ENCODE data around the gene SLCO2B1.

SLCO2B1 gene

GRCh38 chr11:75147875-75148263, 3.0 kb upstream of the SLCO2B1 start:
- no peak overlapping the region for H3K4me3 ChIP-seq (ENCODE audit: severe bottlenecking)
- no peaks in the 10 kb centered on the region for H3K27me3 ChIP-seq (ENCODE audit: insufficient read depth, poor library complexity, severe bottlenecking)
- DNase-seq (ENCODE audit: low spot score) (no peak), ATAC-seq (ENCODE audit: low read depth) (no peak)
- peaks cover 7% of the 10 kb centered on the region for H3K4me1 ChIP-seq (ENCODE audit: insufficient read depth, poor library complexity, severe bottlenecking)
- no peaks in the 10 kb centered on the region for H3K36me3 ChIP-seq (ENCODE audit: low read depth)
- TF ChIP-seq, protein P1, sequence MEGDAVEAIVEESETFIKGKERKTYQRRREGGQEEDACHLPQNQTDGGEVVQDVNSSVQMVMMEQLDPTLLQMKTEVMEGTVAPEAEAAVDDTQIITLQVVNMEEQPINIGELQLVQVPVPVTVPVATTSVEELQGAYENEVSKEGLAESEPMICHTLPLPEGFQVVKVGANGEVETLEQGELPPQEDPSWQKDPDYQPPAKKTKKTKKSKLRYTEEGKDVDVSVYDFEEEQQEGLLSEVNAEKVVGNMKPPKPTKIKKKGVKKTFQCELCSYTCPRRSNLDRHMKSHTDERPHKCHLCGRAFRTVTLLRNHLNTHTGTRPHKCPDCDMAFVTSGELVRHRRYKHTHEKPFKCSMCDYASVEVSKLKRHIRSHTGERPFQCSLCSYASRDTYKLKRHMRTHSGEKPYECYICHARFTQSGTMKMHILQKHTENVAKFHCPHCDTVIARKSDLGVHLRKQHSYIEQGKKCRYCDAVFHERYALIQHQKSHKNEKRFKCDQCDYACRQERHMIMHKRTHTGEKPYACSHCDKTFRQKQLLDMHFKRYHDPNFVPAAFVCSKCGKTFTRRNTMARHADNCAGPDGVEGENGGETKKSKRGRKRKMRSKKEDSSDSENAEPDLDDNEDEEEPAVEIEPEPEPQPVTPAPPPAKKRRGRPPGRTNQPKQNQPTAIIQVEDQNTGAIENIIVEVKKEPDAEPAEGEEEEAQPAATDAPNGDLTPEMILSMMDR (IDR thresholded peaks at IDR 0.05; ENCODE audit: poor library complexity, severe bottlenecking) = no peak
- H3K9me3 ChIP-seq (ENCODE audit: severe bottlenecking) = no peaks in the 10 kb centered on the region
- no peak overlapping the region for H3K27ac ChIP-seq (ENCODE audit: poor library complexity, severe bottlenecking)

DNA sequence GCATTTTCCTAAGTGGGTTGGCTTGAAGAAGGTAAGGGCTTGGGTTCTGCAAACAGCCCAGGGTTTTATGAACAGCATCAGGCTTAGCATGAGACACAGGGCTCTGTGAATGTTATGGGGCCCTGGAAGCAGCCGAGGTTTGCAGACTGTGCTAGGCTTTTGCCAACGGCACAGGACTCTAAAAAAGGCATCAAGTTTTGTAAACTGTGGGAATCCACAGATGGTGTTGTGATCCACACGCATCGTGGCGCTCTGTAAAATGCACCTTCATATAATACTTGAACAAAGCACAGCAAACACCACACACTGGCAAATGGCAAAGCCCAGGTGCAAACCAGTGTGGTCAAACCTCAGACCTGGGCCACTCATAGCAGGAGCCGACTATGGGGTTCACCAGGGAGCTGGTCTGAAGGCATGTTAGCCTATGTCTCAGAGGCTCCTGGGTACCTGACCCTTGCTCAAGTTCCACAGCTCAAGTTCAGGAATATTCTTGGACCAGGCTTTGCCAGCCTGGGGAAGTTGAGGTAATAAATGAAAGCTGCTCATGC, 2.4 kb upstream of the SLCO2B1 start:
- TF ChIP-seq, protein P1 (IDR thresholded peaks at IDR 0.05; ENCODE audit: poor library complexity, severe bottlenecking) = no peak
- peaks cover under 1% of the 10 kb centered on the region for H3K4me1 ChIP-seq (ENCODE audit: insufficient read depth, poor library complexity, severe bottlenecking)
- H3K4me3 ChIP-seq (ENCODE audit: severe bottlenecking) = no peak overlapping the region
- no peaks in the 10 kb centered on the region for H3K36me3 ChIP-seq (ENCODE audit: low read depth)
- DNase-seq (ENCODE audit: low spot score) (no peak), ATAC-seq (ENCODE audit: low read depth) (no peak)
- H3K27ac ChIP-seq (ENCODE audit: poor library complexity, severe bottlenecking) = no peak overlapping the region
- no peaks in the 10 kb centered on the region for H3K27me3 ChIP-seq (ENCODE audit: insufficient read depth, poor library complexity, severe bottlenecking)
- H3K9me3 ChIP-seq (ENCODE audit: severe bottlenecking) = no peaks in the 10 kb centered on the region

DNA sequence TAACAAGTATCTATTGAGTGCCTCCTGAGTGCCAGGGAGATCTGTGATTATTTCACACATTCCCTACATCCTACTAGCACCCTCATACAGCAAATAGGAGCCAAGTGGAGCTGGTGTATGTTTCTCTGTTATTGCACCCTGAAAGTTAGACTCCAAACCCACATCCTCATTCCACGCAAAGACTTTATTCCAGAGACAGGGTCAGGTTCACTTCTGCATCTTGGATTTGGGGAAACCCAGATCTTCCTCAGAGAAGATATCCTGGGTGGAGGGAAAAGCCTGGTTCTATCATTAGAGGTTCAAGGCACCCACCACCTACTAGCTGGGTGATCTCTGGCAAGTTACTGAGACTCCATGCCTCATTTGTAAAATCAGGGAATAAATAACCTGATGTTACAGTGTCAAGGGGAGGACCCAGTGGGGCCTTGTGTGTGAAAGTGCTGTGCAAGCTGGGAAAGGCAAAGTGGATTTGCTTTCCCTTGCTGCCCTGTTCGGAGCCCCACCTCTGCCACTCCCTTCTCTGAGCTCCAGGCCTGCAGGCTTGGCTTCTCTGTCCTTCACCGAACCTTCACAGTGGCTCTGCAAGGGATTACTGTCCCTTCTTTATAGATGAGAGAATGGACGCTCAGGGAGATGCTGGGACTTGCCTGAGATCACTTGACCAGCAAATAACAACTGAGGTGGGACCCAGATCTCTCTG, 991 bp upstream of the SLCO2B1 start:
- Histone ChIP-seq H3K9me3 (ENCODE audit: severe bottlenecking) (no peaks in the 10 kb centered on the region), H3K27me3 (ENCODE audit: insufficient read depth, poor library complexity, severe bottlenecking) (no peaks in the 10 kb centered on the region), H3K4me1 (ENCODE audit: insufficient read depth, poor library complexity, severe bottlenecking) (no peaks in the 10 kb centered on the region), H3K36me3 (ENCODE audit: low read depth) (no peaks in the 10 kb centered on the region), H3K4me3 (ENCODE audit: severe bottlenecking) (no peak overlapping the region), H3K27ac (ENCODE audit: poor library complexity, severe bottlenecking) (no peak overlapping the region)
- DNase-seq (ENCODE audit: low spot score) (no peak), ATAC-seq (ENCODE audit: low read depth) (no peak)
- TF ChIP-seq, protein P1 (IDR thresholded peaks at IDR 0.05; ENCODE audit: poor library complexity, severe bottlenecking) = no peak

- Histone ChIP-seq H3K27ac (ENCODE audit: poor library complexity, severe bottlenecking) (no peak overlapping the region), H3K9me3 (ENCODE audit: severe bottlenecking) (no peaks in the 10 kb centered on the region), H3K4me1 (ENCODE audit: insufficient read depth, poor library complexity, severe bottlenecking) (no peaks in the 10 kb centered on the region), H3K36me3 (ENCODE audit: low read depth) (no peaks in the 10 kb centered on the region), H3K27me3 (ENCODE audit: insufficient read depth, poor library complexity, severe bottlenecking) (no peaks in the 10 kb centered on the region), H3K4me3 (ENCODE audit: severe bottlenecking) (no peak overlapping the region)
- DNase-seq (ENCODE audit: low spot score) (no peak), ATAC-seq (ENCODE audit: low read depth) (no peak)
- TF ChIP-seq, protein P1 (IDR thresholded peaks at IDR 0.05; ENCODE audit: poor library complexity, severe bottlenecking) = no peak
These were observed 590 bp downstream of the SLCO2B1 start for GRCh38 chr11:75151346-75152047.
